ENCODE measurements around the gene FILIP1. TPM values are rescaled to one million over a fixed set of nuclear protein-coding genes. Genes with fewer than 3 reads are reported as not detected.

FILIP1 gene
- total RNA-seq, 3 donors from 2014 or later = 2.9 to 4.3 (median 4.3) TPM

- DNase-seq (ENCODE audit: low spot score in 2 of 2) = no peak
- H3K27ac ChIP-seq = no peak overlapping the region
- no peaks in the 10 kb centered on the region for H3K9me3 ChIP-seq
- no peak overlapping the region for H3K4me3 ChIP-seq
- TF ChIP-seq POLR2A (IDR thresholded peaks at IDR 0.05) (no peak), CTCF (IDR thresholded peaks at IDR 0.05) (no peak)
- no peaks in the 10 kb centered on the region for H3K4me1 ChIP-seq
- no peaks in the 10 kb centered on the region for H3K36me3 ChIP-seq
- intact Hi-C loops (cut with DNase I; ENCODE audit: low total_unique reads) = no loop called here
- no peaks in the 10 kb centered on the region for H3K27me3 ChIP-seq
Observed at GRCh38 chr6:75419980-75420379, 73.6 kb downstream of the FILIP1 start.

- H3K9me3 ChIP-seq = no peaks in the 10 kb centered on the region
- no peaks in the 10 kb centered on the region for H3K36me3 ChIP-seq
- intact Hi-C loops (cut with DNase I; ENCODE audit: low total_unique reads) = no loop called here
- H3K27me3 ChIP-seq = no peaks in the 10 kb centered on the region
- no peaks in the 10 kb centered on the region for H3K4me1 ChIP-seq
- H3K27ac ChIP-seq = no peak overlapping the region
- TF ChIP-seq POLR2A (IDR thresholded peaks at IDR 0.05) = no peak
- no peak for TF ChIP-seq POLR2AphosphoS5 (IDR thresholded peaks at IDR 0.05)
- no peak for TF ChIP-seq CTCF (IDR thresholded peaks at IDR 0.05)
- no peak for DNase-seq (ENCODE audit: low spot score in 2 of 2)
- no peak overlapping the region for H3K4me3 ChIP-seq
Observed at GRCh38 chr6:75419416-75419815, 74.2 kb downstream of the FILIP1 start.

GRCh38 chr6:75418233-75418632 lies 75.4 kb downstream of the FILIP1 start:
- Histone ChIP-seq H3K9me3 (no peaks in the 10 kb centered on the region), H3K27ac (no peak overlapping the region), H3K4me3 (no peak overlapping the region), H3K36me3 (no peaks in the 10 kb centered on the region), H3K4me1 (no peaks in the 10 kb centered on the region), H3K27me3 (no peaks in the 10 kb centered on the region)
- no peak for TF ChIP-seq CTCF (IDR thresholded peaks at IDR 0.05)
- TF ChIP-seq POLR2AphosphoS5 (IDR thresholded peaks at IDR 0.05) = no peak
- TF ChIP-seq POLR2A (IDR thresholded peaks at IDR 0.05) = no peak
- DNase-seq (ENCODE audit: low spot score in 2 of 2) = no peak
- intact Hi-C loops (cut with DNase I; ENCODE audit: low total_unique reads) = no loop called here

- Histone ChIP-seq H3K27ac (no peak overlapping the region), H3K9me3 (no peaks in the 10 kb centered on the region), H3K27me3 (no peaks in the 10 kb centered on the region), H3K4me3 (no peak overlapping the region), H3K36me3 (no peaks in the 10 kb centered on the region), H3K4me1 (no peaks in the 10 kb centered on the region)
- no peak for TF ChIP-seq POLR2A (IDR thresholded peaks at IDR 0.05)
- TF ChIP-seq CTCF (IDR thresholded peaks at IDR 0.05) = no peak
- TF ChIP-seq POLR2AphosphoS5 (IDR thresholded peaks at IDR 0.05) = no peak
- intact Hi-C loops (cut with DNase I; ENCODE audit: low total_unique reads) = no loop called here
- DNase-seq (ENCODE audit: low spot score in 2 of 2) = no peak
Observed at GRCh38 chr6:75416443-75416842, 77.2 kb downstream of the FILIP1 start.

GRCh38 chr6:75415804-75416203 lies 77.8 kb downstream of the FILIP1 start:
- intact Hi-C loops (cut with DNase I; ENCODE audit: low total_unique reads) = no loop called here
- no peak for DNase-seq (ENCODE audit: low spot score in 2 of 2)

GRCh38 chr6:75414445-75415021 lies 79.1 kb downstream of the FILIP1 start:
- H3K27ac ChIP-seq = no peak overlapping the region
- H3K4me1 ChIP-seq = no peaks in the 10 kb centered on the region
- H3K27me3 ChIP-seq = no peaks in the 10 kb centered on the region
- TF ChIP-seq POLR2AphosphoS5 (IDR thresholded peaks at IDR 0.05) = no peak
- TF ChIP-seq POLR2A (IDR thresholded peaks at IDR 0.05) = no peak
- no peak for TF ChIP-seq CTCF (IDR thresholded peaks at IDR 0.05)
- intact Hi-C loops (cut with DNase I; ENCODE audit: low total_unique reads) = no loop called here
- no peak overlapping the region for H3K4me3 ChIP-seq
- no peaks in the 10 kb centered on the region for H3K36me3 ChIP-seq
- no peak for DNase-seq (ENCODE audit: low spot score in 2 of 2)
- H3K9me3 ChIP-seq = no peaks in the 10 kb centered on the region

More at GRCh38 chr6:75415804-75416203, 77.8 kb downstream of the FILIP1 start:
- Histone ChIP-seq H3K9me3 (no peaks in the 10 kb centered on the region), H3K36me3 (no peaks in the 10 kb centered on the region), H3K4me1 (no peaks in the 10 kb centered on the region), H3K27me3 (no peaks in the 10 kb centered on the region), H3K27ac (no peak overlapping the region), H3K4me3 (no peak overlapping the region)
- TF ChIP-seq POLR2AphosphoS5 (IDR thresholded peaks at IDR 0.05) = no peak
